Measurements from ENCODE around the gene SNTG2. TPM values are rescaled to one million over a fixed set of nuclear protein-coding genes. Genes with fewer than 3 reads are reported as not detected.

Gene SNTG2
- total RNA-seq, 2 donors from 2014 or later = 4.1 to 11.9 TPM

- H3K4me1 ChIP-seq (ENCODE audit: control insufficient read depth, insufficient read depth, low read length) = peaks cover 11% of the 10 kb centered on the region
- Mint-ChIP-seq H3K36me3 (ENCODE audit: low read depth) (peaks cover 18% of the 10 kb centered on the region), H3K27me3 (ENCODE audit: insufficient read depth) (no peaks in the 10 kb centered on the region), H3K4me3 (no peak overlapping the region), H3K4me1 (peaks cover 9% of the 10 kb centered on the region), H3K27ac (no peak overlapping the region), H3K9me3 (peaks cover 33% of the 10 kb centered on the region)
- H3K27me3 ChIP-seq (ENCODE audit: control insufficient read depth, insufficient read depth, low read length, poor library complexity, severe bottlenecking) = no peaks in the 10 kb centered on the region
- H3K4me3 ChIP-seq (ENCODE audit: low read length) = no peak overlapping the region
- H3K27ac ChIP-seq (ENCODE audit: low read depth, low read length) = no peak overlapping the region
- no peak for TF ChIP-seq CTCF (conservative IDR thresholded peaks at IDR 0.05)
- no peak for DNase-seq
- peaks cover 11% of the 10 kb centered on the region for H3K9me3 ChIP-seq (ENCODE audit: control insufficient read depth, low read length)
- WGBS, 2 experiments (ENCODE audit: insufficient coverage in 1 of 2, insufficient read length in 1 of 2) = 97 to 100% methylated on average over 7 to 15 of the region's 15 CpGs
- H3K36me3 ChIP-seq (ENCODE audit: control insufficient read depth, insufficient read depth, low read length) = no peaks in the 10 kb centered on the region
- H3K9ac ChIP-seq (ENCODE audit: extremely low read depth, low read length, poor library complexity, severe bottlenecking) = no peak overlapping the region
Observed at GRCh38 chr2:1170241-1170640, 219.6 kb downstream of the SNTG2 start.

GRCh38 chr2:1170711-1171110 lies 220.1 kb downstream of the SNTG2 start:
- Histone ChIP-seq H3K36me3 (ENCODE audit: control insufficient read depth, insufficient read depth, low read length) (no peaks in the 10 kb centered on the region), H3K9me3 (ENCODE audit: control insufficient read depth, low read length) (peaks cover 11% of the 10 kb centered on the region), H3K4me1 (ENCODE audit: control insufficient read depth, insufficient read depth, low read length) (peaks cover 11% of the 10 kb centered on the region), H3K4me3 (ENCODE audit: low read length) (no peak overlapping the region), H3K27me3 (ENCODE audit: control insufficient read depth, insufficient read depth, low read length, poor library complexity, severe bottlenecking) (no peaks in the 10 kb centered on the region), H3K9ac (ENCODE audit: extremely low read depth, low read length, poor library complexity, severe bottlenecking) (no peak overlapping the region), H3K27ac (ENCODE audit: low read depth, low read length) (no peak overlapping the region)
- Mint-ChIP-seq H3K27ac (no peak overlapping the region), H3K4me1 (peaks cover 9% of the 10 kb centered on the region), H3K9me3 (peaks cover 36% of the 10 kb centered on the region), H3K27me3 (ENCODE audit: insufficient read depth) (no peaks in the 10 kb centered on the region), H3K4me3 (no peak overlapping the region), H3K36me3 (ENCODE audit: low read depth) (peaks cover 18% of the 10 kb centered on the region)
- TF ChIP-seq CTCF (conservative IDR thresholded peaks at IDR 0.05) = no peak
- WGBS, 2 experiments (ENCODE audit: insufficient coverage in 1 of 2, insufficient read length in 1 of 2) = 96 to 97% methylated on average over 4 to 5 of the region's 5 CpGs
- no peak for DNase-seq

GRCh38 chr2:1173528-1173927 lies 222.9 kb downstream of the SNTG2 start:
- H3K27me3 Mint-ChIP-seq (ENCODE audit: insufficient read depth) = no peaks in the 10 kb centered on the region
- Histone ChIP-seq H3K27me3 (ENCODE audit: control insufficient read depth, insufficient read depth, low read length, poor library complexity, severe bottlenecking) (no peaks in the 10 kb centered on the region), H3K9me3 (ENCODE audit: control insufficient read depth, low read length) (peaks cover 11% of the 10 kb centered on the region), H3K36me3 (ENCODE audit: control insufficient read depth, insufficient read depth, low read length) (no peaks in the 10 kb centered on the region), H3K27ac (ENCODE audit: low read depth, low read length) (no peak overlapping the region), H3K4me1 (ENCODE audit: control insufficient read depth, insufficient read depth, low read length) (peaks cover 8% of the 10 kb centered on the region), H3K4me3 (ENCODE audit: low read length) (no peak overlapping the region), H3K9ac (ENCODE audit: extremely low read depth, low read length, poor library complexity, severe bottlenecking) (no peak overlapping the region)
- peaks cover 44% of the 10 kb centered on the region for H3K9me3 Mint-ChIP-seq
- no peak for TF ChIP-seq CTCF (conservative IDR thresholded peaks at IDR 0.05)
- peaks cover 15% of the 10 kb centered on the region for H3K36me3 Mint-ChIP-seq (ENCODE audit: low read depth)
- DNase-seq = no peak
- peaks cover 8% of the 10 kb centered on the region for H3K4me1 Mint-ChIP-seq
- no peak overlapping the region for H3K4me3 Mint-ChIP-seq
- whole genome bisulfite sequencing, 2 experiments (ENCODE audit: insufficient coverage in 1 of 2, insufficient read length in 1 of 2) = 87% methylated on average over 5 of the region's 5 CpGs; no CpG with 5 or more reads in 1 of the 2 experiments
- H3K27ac Mint-ChIP-seq = no peak overlapping the region

Data from endodermal cell (in vitro differentiated cells).